ENCODE results near the gene PI3.
"Not testable (repeated sequence)": the region's sequence is repeated elsewhere in the genome, so short reads cannot be mapped to it uniquely, and the experiment has no call there.

- not testable (repeated sequence) for TF ChIP-seq CTCF (IDR thresholded peaks at IDR 0.05; ENCODE audit: low read depth, low read length); EZH2phosphoT487 (IDR thresholded peaks at IDR 0.05; ENCODE audit: low read depth)
Measured at GRCh38 chr20:45139733-45140375, 34.8 kb upstream of the PI3 start.

All from OCI-LY3 (cell line).